ENCODE measurements around the gene PAXIP1. TPM values are rescaled to one million over a fixed set of nuclear protein-coding genes. Genes with fewer than 3 reads are reported as not detected.
"Not testable (repeated sequence)": the region's sequence is repeated elsewhere in the genome, so short reads cannot be mapped to it uniquely, and the experiment has no call there.

The PAXIP1 gene
- total RNA-seq, 1 donor from 2014 or later = 1.7 TPM

DNA sequence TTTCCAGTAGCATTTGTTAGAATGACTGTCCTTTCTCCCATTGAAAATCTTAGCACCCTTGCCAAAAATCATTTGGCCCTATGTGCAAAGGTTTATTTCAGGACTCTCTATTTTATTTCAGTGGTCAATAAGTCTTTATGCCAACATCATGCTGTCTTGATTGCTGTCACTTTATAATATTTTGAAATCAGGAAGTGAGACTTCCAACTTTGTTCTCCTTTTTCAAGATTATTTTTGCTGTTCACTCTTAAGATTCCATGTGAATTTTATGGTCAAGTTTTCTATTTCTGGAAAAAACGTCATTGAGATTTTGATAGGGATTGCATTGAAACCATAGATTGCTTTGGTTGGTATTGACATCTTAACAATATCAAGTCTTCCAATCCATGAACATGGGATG lies 65.1 kb downstream of the PAXIP1 start:
- intact Hi-C loops (cut with DNase I) = no loop called here
- Histone ChIP-seq H3K4me1 (no peaks in the 10 kb centered on the region), H3K27me3 (no peaks in the 10 kb centered on the region), H3K27ac (no peak overlapping the region), H3K9me3 (no peaks in the 10 kb centered on the region), H3K4me3 (no peak overlapping the region), H3K36me3 (no peaks in the 10 kb centered on the region)
- TF ChIP-seq, protein P1, sequence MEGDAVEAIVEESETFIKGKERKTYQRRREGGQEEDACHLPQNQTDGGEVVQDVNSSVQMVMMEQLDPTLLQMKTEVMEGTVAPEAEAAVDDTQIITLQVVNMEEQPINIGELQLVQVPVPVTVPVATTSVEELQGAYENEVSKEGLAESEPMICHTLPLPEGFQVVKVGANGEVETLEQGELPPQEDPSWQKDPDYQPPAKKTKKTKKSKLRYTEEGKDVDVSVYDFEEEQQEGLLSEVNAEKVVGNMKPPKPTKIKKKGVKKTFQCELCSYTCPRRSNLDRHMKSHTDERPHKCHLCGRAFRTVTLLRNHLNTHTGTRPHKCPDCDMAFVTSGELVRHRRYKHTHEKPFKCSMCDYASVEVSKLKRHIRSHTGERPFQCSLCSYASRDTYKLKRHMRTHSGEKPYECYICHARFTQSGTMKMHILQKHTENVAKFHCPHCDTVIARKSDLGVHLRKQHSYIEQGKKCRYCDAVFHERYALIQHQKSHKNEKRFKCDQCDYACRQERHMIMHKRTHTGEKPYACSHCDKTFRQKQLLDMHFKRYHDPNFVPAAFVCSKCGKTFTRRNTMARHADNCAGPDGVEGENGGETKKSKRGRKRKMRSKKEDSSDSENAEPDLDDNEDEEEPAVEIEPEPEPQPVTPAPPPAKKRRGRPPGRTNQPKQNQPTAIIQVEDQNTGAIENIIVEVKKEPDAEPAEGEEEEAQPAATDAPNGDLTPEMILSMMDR (IDR thresholded peaks at IDR 0.05) = no peak
- no peak for DNase-seq (ENCODE audit: low spot score in 2 of 2)

DNA sequence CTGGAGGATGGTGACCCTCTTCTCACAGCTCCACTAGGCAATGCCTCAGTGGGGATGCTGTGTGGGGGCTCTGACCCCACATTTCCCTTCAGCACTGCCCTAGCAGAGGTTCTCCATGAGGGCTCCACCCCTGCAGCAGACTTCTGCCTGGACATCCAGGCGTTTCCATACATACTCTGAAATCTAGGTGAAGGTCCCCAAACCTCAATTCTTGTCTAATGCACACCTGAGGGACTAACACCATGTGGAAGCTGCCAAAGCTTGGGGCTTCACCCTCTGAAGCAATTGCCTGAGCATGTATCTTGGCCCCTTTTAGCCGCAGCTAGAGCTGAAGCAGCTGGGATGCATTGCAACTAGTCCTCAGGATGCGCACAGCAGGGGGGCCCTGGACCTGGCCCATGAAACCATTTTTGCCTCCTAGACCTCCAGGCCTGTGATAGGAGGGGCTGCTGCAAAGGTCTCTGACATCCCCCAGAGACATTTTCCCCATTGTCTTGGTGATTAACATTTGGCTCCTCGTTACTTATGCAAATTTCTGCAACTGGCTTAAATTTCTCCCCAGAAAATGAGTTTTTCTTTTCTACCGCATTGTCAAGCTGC lies 68.5 kb downstream of the PAXIP1 start:
- H3K4me3 ChIP-seq; intact Hi-C loops (cut with DNase I); H3K9me3 ChIP-seq; H3K36me3 ChIP-seq; H3K4me1 ChIP-seq; H3K27ac ChIP-seq; H3K27me3 ChIP-seq; DNase-seq (ENCODE audit: low spot score in 2 of 2): not testable (repeated sequence)

DNA sequence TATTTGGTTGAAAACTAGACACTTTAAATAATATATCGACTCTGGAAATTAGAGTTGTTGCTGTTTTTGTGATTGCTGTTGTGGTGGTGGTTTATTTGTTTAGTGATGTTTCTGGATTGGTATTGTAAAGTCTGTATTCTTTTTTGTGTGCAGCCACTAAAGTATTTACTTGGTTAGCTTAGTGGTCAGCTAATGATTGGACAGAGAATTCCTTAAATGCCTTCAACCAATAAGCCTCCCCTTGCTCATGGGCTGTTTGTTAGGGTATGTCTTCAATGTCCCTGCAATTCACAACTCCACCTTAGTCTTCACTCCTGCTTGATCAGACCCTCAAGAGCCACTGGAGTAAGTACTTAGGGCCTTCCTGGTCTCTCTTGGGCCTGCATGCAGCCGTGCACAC lies 71.0 kb downstream of the PAXIP1 start:
- intact Hi-C loops (cut with DNase I) = no loop called here
- DNase-seq (ENCODE audit: low spot score in 2 of 2) = no peak
- Histone ChIP-seq H3K9me3 (no peaks in the 10 kb centered on the region), H3K4me3 (no peak overlapping the region), H3K4me1 (peaks cover 0 to 6% of the 10 kb centered on the region in 2 donors), H3K36me3 (no peaks in the 10 kb centered on the region), H3K27me3 (no peaks in the 10 kb centered on the region), H3K27ac (no peak overlapping the region)
- TF ChIP-seq, protein P1 (IDR thresholded peaks at IDR 0.05) = no peak

DNA sequence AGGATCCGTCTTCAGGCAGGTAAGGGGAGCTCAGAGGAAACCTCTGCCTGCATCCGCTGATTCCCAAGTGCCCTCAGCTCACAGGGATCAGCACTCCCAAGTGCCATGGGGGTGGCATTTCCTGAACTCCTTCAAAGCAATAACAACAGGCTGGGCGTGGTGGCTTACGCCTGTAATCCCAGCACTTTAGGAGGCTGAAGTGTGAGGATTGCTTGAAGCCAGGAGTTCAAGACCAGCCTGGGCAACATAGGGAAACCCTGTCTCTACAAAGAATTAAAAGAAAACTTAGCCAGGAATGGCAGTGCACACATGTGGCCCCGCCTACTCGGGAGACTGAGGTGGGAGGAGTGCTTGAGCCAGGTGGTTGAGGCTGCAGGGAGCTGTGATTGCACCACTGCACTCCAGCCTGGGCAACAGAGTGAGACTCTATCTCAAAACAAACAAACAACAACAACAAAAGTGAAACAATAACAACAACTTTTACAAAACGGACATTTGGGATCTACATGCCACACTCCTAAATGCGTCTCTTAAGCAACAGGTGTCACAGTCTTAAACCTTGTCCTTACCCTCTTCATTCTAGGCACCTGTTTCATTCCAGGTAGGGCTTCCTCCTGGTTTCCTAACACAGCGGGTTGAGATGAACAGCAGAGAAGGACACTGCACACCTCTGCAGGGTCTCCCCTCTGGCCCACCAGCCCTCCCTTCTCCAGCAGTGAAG lies 73.8 kb downstream of the PAXIP1 start:
- intact Hi-C loops (cut with DNase I) = loop anchor here (10.0 kb wide), 2 partner anchors 716 to 836 kb away; partner anchors contain the start of gene RBM33
- Histone ChIP-seq H3K4me3 (peak overlapping the region; percentile 67 to 88), H3K27ac (peak overlapping the region; percentile 75 to 85), H3K36me3 (no peaks in the 10 kb centered on the region), H3K4me1 (peaks cover 0 to 6% of the 10 kb centered on the region in 2 donors), H3K27me3 (no peaks in the 10 kb centered on the region), H3K9me3 (no peaks in the 10 kb centered on the region)
- DNase-seq (ENCODE audit: low spot score in 2 of 2) = no peak
- TF ChIP-seq, protein P1 (IDR thresholded peaks at IDR 0.05) = no peak

DNA sequence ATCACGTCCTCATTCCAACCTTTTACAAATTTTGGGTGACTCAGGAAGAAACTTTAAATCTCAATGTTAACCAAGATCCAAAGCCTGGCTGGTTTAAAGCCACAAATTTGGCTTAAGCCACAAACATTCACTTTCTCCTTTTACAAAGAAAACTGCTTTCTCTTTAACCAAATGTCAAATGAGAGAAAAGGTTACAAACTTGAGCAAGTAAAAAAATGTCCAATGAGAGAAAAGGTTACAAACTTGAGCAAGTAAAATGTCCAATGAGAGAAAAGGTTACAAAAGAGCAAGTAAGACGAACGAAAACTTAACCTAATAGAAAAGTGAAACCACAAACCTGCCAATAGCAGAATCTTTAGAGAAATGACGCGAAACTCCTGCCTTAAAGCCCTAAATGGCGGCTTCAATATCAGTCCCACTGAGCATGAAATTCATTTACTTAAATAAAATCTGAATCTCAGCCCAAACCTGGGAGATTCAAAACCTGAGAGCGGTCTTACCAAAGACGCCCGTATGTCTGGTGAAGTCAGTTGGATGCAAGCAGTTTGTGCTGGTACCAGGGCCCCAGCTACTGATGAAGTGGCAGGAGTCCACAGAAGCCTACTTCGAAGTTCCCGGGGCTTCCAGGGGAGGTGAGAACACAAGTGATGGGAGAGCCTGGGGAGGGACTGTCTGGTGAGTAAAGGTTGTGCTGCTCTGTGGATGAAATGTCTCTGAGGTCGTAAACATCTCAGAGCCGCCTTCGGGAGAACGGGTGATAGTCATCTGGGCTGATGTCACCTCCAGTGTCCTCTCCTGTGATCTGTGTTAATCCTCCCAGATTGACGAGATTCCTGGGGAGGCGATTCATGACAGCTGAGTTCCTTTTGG lies 74.6 kb downstream of the PAXIP1 start:
- H3K27ac ChIP-seq = peak overlapping the region; percentile 75 to 85

More for the DNA sequence above, 74.6 kb downstream of the PAXIP1 start:
- intact Hi-C loops (cut with DNase I) = loop anchor here (1.0 to 10.0 kb wide), 4 partner anchors 75 to 836 kb away; partner anchors contain the start of genes INSIG1, PAXIP1 and RBM33
- Histone ChIP-seq H3K4me3 (peak overlapping the region; percentile 67 to 88), H3K4me1 (peaks cover 0 to 6% of the 10 kb centered on the region in 2 donors), H3K9me3 (no peaks in the 10 kb centered on the region), H3K36me3 (no peaks in the 10 kb centered on the region), H3K27me3 (no peaks in the 10 kb centered on the region)
- TF ChIP-seq, protein P1 (IDR thresholded peaks at IDR 0.05) = no peak
- DNase-seq (ENCODE audit: low spot score in 2 of 2) = no peak
